Muscle layer of colon (tissue), 2 donors: ENCODE measurements around the gene PEX14.

Source experiments
- H3K27ac ChIP-seq: one replicate; pipeline ENCODE4 v1.7.0; 2013; ENCODE audit warnings: low read depth, mild to moderate bottlenecking, low read length, moderate library complexity
- H3K27me3 ChIP-seq, 2 donors: one replicate each; pipeline ENCODE4 v1.7.0; 2013; ENCODE audit warnings: low read length in 2 of 2, mild to moderate bottlenecking in 2 of 2; ENCODE audit not compliant: insufficient read depth in 2 of 2, control insufficient read depth in 1 of 2
- H3K36me3 ChIP-seq: one replicate; pipeline ENCODE4 v1.7.0; 2013; ENCODE audit warnings: mild to moderate bottlenecking, low read length; ENCODE audit not compliant: insufficient read depth
- H3K4me1 ChIP-seq: one replicate; pipeline ENCODE4 v1.7.0; 2013; ENCODE audit warnings: mild to moderate bottlenecking, low read length; ENCODE audit not compliant: insufficient read depth
- H3K4me3 ChIP-seq, 2 donors: one replicate each; pipeline ENCODE4 v1.7.0; 2013; ENCODE audit warnings: low read length in 2 of 2, low read depth in 1 of 2, mild to moderate bottlenecking in 1 of 2, moderate library complexity in 1 of 2
- H3K9ac ChIP-seq: one replicate; pipeline ENCODE4 v1.7.0; 2013; ENCODE audit warnings: low read length
- H3K9me3 ChIP-seq: one replicate; pipeline ENCODE4 v1.7.0; 2013; ENCODE audit warnings: mild to moderate bottlenecking, low read length
- donor health status: abdominal sarcoma.
- donor health status: Adenocarcinoma of cecum.

PEX14 gene

DNA sequence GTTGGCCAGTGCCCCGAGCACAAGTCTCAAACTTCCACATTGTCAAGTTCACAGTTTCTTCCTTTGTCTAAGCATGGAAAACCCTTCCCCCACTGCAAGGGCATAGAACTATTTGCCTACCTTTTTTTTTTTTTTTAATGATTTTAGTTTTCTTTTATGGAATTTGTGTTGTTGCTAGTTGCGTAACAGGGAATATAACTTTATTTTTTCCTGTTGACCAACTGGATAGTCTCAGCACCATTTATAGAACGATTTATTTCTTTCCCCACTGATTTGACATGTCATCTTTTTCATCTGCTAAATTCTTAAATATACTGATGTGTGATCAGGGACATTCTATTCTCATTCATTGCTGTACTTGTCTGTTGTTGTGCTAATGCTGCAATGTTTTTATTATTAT is 83.0 kb downstream of the PEX14 start:
- Histone ChIP-seq H3K9ac (no peak overlapping the region), H3K36me3 (no peaks in the 10 kb centered on the region), H3K27ac (no peak overlapping the region), H3K4me3 (no peak overlapping the region), H3K4me1 (no peaks in the 10 kb centered on the region), H3K9me3 (no peaks in the 10 kb centered on the region), H3K27me3 (no peaks in the 10 kb centered on the region)

GRCh38 chr1:10559386-10559785 is 84.6 kb downstream of the PEX14 start:
- no peaks in the 10 kb centered on the region for H3K36me3 ChIP-seq
- no peaks in the 10 kb centered on the region for H3K4me1 ChIP-seq
- no peak overlapping the region for H3K27ac ChIP-seq
- no peaks in the 10 kb centered on the region for H3K27me3 ChIP-seq
- H3K9ac ChIP-seq: no peak overlapping the region
- no peak overlapping the region for H3K4me3 ChIP-seq
- no peaks in the 10 kb centered on the region for H3K9me3 ChIP-seq

DNA sequence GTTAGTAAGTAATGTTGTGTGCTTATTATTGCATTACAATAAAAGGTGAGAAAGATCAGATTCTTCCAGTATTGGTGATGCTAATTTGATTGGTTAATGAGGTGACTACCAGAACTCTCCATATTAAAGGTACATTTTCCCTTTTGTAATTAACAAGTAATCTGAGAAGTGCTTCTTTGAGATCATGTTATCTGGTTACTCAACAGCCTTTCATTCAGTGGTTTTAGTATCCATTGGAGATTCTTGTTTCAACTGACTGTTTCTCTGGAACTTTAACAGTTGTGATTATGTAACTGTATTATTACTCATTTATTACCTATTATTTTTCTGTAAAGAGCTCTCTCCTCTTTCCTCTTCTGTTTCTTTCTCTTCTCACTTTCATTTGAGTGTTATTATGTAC is 86.7 kb downstream of the PEX14 start:
- Histone ChIP-seq H3K9ac (no peak overlapping the region), H3K4me3 (no peak overlapping the region), H3K36me3 (no peaks in the 10 kb centered on the region), H3K27me3 (no peaks in the 10 kb centered on the region), H3K9me3 (no peaks in the 10 kb centered on the region), H3K4me1 (no peaks in the 10 kb centered on the region), H3K27ac (no peak overlapping the region)

DNA sequence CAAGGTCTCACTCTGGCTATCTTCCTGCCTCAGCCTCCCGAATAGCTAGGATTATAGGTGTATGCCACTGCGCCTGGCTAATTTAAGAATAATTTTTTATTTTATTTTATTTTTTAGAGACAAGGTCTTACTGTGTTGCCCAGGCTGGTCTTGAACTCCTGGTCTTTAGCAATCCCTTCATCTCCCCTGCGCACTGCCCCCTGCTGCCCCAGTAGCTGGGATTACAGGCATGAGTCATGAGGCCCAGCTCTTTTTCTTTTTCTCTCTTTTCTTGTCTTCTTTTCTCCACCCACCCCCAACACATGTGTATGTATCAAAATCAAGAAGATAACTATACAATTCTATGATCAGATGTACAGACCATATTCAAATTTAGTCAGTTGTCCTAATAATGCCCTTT is 87.2 kb downstream of the PEX14 start:
- Histone ChIP-seq H3K4me3 (no peak overlapping the region), H3K4me1 (no peaks in the 10 kb centered on the region), H3K27me3 (no peaks in the 10 kb centered on the region), H3K9me3 (no peaks in the 10 kb centered on the region), H3K9ac (no peak overlapping the region), H3K36me3 (no peaks in the 10 kb centered on the region), H3K27ac (no peak overlapping the region)

- Histone ChIP-seq H3K27me3 (no peaks in the 10 kb centered on the region), H3K4me3 (no peak overlapping the region)
These were observed 89.3 kb downstream of the PEX14 start for GRCh38 chr1:10564063-10564462.

DNA sequence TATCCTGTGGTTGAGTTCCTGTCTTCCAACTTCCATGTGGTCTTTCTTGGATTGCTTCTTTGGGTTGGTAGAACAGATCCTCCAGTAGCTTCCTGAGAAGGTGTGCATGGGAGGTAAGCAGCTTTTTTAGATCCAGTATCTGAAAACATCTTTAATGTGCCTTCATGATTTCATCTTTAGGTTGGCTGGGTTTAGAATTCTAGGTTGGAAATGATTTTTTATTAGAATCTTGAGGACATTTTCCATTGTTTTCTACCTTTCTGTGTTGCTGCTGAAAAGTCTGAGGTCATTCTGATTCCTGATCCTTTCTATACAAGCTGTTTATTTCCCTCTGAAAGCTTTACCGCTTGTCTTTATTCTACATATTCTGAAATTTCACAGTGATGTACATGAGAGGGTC is 94.8 kb downstream of the PEX14 start:
- Histone ChIP-seq H3K9ac (no peak overlapping the region), H3K4me3 (no peak overlapping the region), H3K4me1 (no peaks in the 10 kb centered on the region), H3K9me3 (no peaks in the 10 kb centered on the region), H3K27me3 (no peaks in the 10 kb centered on the region), H3K27ac (no peak overlapping the region), H3K36me3 (no peaks in the 10 kb centered on the region)

More at GRCh38 chr1:10564063-10564462, 89.3 kb downstream of the PEX14 start:
- Histone ChIP-seq H3K9ac (no peak overlapping the region), H3K9me3 (no peaks in the 10 kb centered on the region), H3K4me1 (no peaks in the 10 kb centered on the region), H3K27ac (no peak overlapping the region), H3K36me3 (no peaks in the 10 kb centered on the region)

GRCh38 chr1:10575616-10576015 is 100.9 kb downstream of the PEX14 start:
- no peaks in the 10 kb centered on the region for H3K36me3 ChIP-seq

DNA sequence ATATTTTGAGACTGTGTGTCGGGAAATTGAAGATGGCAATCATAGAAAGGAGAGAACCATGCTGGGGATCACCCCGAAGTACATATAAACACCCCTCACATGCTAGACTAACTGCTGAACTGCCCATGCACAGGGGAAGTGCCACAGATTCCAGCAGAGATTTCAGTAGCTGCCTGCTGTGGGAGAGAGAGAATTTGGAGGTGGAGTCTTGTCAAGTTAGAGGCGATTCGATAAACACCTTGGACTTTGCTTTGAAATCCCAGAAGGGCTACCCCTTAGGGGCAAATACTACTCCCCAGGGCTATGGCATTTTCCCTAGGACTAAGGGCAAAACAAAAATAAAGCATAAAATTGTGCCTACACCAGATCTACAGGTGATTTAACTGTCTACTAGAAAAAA is 103.3 kb downstream of the PEX14 start:
- no peak overlapping the region for H3K9ac ChIP-seq
- no peaks in the 10 kb centered on the region for H3K36me3 ChIP-seq
- H3K4me3 ChIP-seq: no peak overlapping the region
- no peaks in the 10 kb centered on the region for H3K27me3 ChIP-seq
- no peak overlapping the region for H3K27ac ChIP-seq
- H3K4me1 ChIP-seq: no peaks in the 10 kb centered on the region
- no peaks in the 10 kb centered on the region for H3K9me3 ChIP-seq

More at GRCh38 chr1:10575616-10576015, 100.9 kb downstream of the PEX14 start:
- no peak overlapping the region for H3K27ac ChIP-seq
- no peak overlapping the region for H3K4me3 ChIP-seq
- no peaks in the 10 kb centered on the region for H3K27me3 ChIP-seq
- no peaks in the 10 kb centered on the region for H3K9me3 ChIP-seq
- no peaks in the 10 kb centered on the region for H3K4me1 ChIP-seq
- H3K9ac ChIP-seq: no peak overlapping the region

DNA sequence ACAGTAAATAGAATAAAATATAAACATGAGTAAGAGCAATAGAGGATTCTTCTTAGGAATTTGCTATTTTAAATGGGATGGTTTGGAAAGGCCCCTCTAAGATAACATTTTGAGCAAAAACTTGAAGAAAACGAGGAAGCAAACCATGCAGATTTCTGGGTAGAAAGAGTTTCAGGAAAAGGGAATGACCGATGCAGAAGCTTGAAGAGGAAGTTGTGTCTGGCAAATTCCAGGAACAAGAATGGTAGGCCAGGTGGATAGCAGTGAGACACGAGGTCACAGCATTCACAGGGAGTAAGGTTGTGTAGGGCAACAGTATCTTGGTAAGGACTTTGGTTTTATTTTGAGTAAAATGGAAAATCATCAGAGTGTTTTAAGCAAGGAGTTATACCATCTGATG is 108.9 kb downstream of the PEX14 start:
- H3K36me3 ChIP-seq: no peaks in the 10 kb centered on the region
- H3K27me3 ChIP-seq: no peaks in the 10 kb centered on the region
- H3K9ac ChIP-seq: no peak overlapping the region
- no peaks in the 10 kb centered on the region for H3K9me3 ChIP-seq
- H3K27ac ChIP-seq: no peak overlapping the region
- H3K4me1 ChIP-seq: no peaks in the 10 kb centered on the region
- no peak overlapping the region for H3K4me3 ChIP-seq

GRCh38 chr1:10585242-10585641 is 110.5 kb downstream of the PEX14 start:
- Histone ChIP-seq H3K4me3 (no peak overlapping the region), H3K4me1 (no peaks in the 10 kb centered on the region), H3K36me3 (no peaks in the 10 kb centered on the region), H3K9ac (no peak overlapping the region), H3K9me3 (no peaks in the 10 kb centered on the region), H3K27ac (no peak overlapping the region), H3K27me3 (no peaks in the 10 kb centered on the region)

DNA sequence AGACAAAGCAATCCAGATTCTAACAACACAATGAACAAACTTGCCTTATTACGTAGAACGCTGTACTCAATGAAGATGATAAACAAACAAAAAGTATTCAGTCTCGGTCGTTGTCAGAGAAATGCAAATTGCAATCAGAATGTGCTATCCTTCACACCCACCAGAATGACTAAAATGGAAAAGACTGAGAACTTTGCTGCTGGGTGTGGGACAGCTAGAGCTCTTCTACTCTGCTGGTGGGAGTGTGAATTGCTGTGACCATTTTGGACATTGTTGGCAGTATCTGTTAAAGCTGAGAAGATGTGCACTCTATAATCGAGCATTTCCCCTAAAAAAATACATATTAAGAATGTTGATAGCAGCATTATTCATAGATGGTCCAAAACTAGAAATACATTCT is 111.4 kb downstream of the PEX14 start:
- Histone ChIP-seq H3K36me3 (no peaks in the 10 kb centered on the region), H3K9me3 (no peaks in the 10 kb centered on the region), H3K27ac (no peak overlapping the region), H3K4me1 (no peaks in the 10 kb centered on the region), H3K9ac (no peak overlapping the region), H3K27me3 (no peaks in the 10 kb centered on the region), H3K4me3 (no peak overlapping the region)

DNA sequence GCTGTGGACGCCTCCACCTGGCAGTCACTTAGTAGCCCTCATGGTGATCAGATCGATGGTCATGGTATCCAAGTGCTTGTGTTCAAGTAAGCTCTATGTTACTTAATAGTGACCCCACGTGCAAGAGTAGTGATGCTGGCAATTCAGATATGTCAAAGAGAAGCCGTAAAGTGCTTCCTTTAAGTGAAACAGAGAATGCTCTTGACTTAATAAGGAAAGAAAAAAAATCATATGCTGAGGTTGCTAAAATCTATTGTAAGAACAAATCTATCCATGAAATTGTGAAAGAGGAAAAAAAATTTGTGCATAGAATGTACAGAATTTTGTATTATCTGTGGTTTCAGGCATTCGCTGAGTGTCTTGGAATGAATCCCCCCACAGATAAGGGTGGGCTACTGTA is 113.9 kb downstream of the PEX14 start:
- H3K27me3 ChIP-seq: no peaks in the 10 kb centered on the region
- no peaks in the 10 kb centered on the region for H3K9me3 ChIP-seq
- H3K4me1 ChIP-seq: peaks cover 20% of the 10 kb centered on the region
- H3K36me3 ChIP-seq: no peaks in the 10 kb centered on the region
- H3K27ac ChIP-seq: no peak overlapping the region
- no peak overlapping the region for H3K4me3 ChIP-seq
- no peak overlapping the region for H3K9ac ChIP-seq
